H9 (cell line): Measurements from ENCODE around the gene ALG11. TPM values are rescaled to one million over a fixed set of nuclear protein-coding genes. Genes with fewer than 3 reads are reported as not detected.

ENCODE experiments used
- DNase-seq: peaks from one replicate; pipeline ENCODE4 v3.0.0-alpha.2; 2017
- H2AFZ ChIP-seq: one replicate; pipeline ENCODE4 v1.6.1; 2013; ENCODE audit warnings: mild to moderate bottlenecking, low read length, control low read depth, moderate library complexity
- H2AK5ac ChIP-seq: 2 replicates; pipeline ENCODE4 v1.6.1; 2013; ENCODE audit warnings: low read length, control low read depth, mixed read lengths; ENCODE audit not compliant: insufficient read length
- H2BK120ac ChIP-seq: one replicate; pipeline ENCODE4 v1.6.1; 2013; ENCODE audit warnings: low read depth, mild to moderate bottlenecking, low read length, control low read depth, inconsistent platforms; ENCODE audit not compliant: poor library complexity, severe bottlenecking
- H2BK12ac ChIP-seq: 2 replicates; pipeline ENCODE4 v1.6.1; 2013; ENCODE audit warnings: low read length, control low read depth, mixed read lengths, low read depth; ENCODE audit not compliant: insufficient read length
- H2BK15ac ChIP-seq: 2 replicates; pipeline ENCODE4 v1.6.1; 2013; ENCODE audit warnings: low read depth, low read length, control low read depth
- H2BK20ac ChIP-seq: one replicate; pipeline ENCODE4 v1.6.1; 2013; ENCODE audit warnings: low read depth, mild to moderate bottlenecking, low read length, control low read depth, inconsistent platforms; ENCODE audit not compliant: poor library complexity, severe bottlenecking
- H2BK5ac ChIP-seq: 2 replicates; pipeline ENCODE4 v1.6.1; 2013; ENCODE audit warnings: low read length, control low read depth, mixed read lengths; ENCODE audit not compliant: insufficient read length
- H3K14ac ChIP-seq: 2 replicates; pipeline ENCODE4 v1.6.1; 2013; ENCODE audit warnings: low read length, control low read depth; ENCODE audit not compliant: insufficient read depth
- H3K18ac ChIP-seq: 2 replicates; pipeline ENCODE4 v1.6.1; 2013; ENCODE audit warnings: low read depth, mild to moderate bottlenecking, mixed read lengths, low read length, control low read depth; ENCODE audit not compliant: insufficient read length
- H3K23ac ChIP-seq: 2 replicates; pipeline ENCODE4 v1.6.1; 2013; ENCODE audit warnings: low read length, control low read depth, mixed read lengths, low read depth; ENCODE audit not compliant: insufficient read length
- H3K23me2 ChIP-seq: 2 replicates; pipeline ENCODE4 v1.6.1; 2013; ENCODE audit warnings: low read depth, mild to moderate bottlenecking, mixed read lengths, low read length, control low read depth; ENCODE audit not compliant: insufficient read length, poor library complexity, severe bottlenecking
- H3K27ac ChIP-seq: 2 replicates; pipeline ENCODE4 v1.5.1; 2013; ENCODE audit warnings: low read length, control low read depth, mixed read lengths, low read depth; ENCODE audit not compliant: insufficient read length
- H3K27me3 ChIP-seq: 2 replicates; pipeline ENCODE4 v1.6.1; 2013; ENCODE audit warnings: low read length, control low read depth, inconsistent platforms; ENCODE audit not compliant: insufficient read depth
- H3K4ac ChIP-seq: 2 replicates; pipeline ENCODE4 v1.6.1; 2013; ENCODE audit warnings: low read depth, mild to moderate bottlenecking, control low read depth, inconsistent platforms, low read length, moderate library complexity
- H3K4me1 ChIP-seq: 2 replicates; pipeline ENCODE4 v1.6.1; 2013; ENCODE audit warnings: low read length, control low read depth, inconsistent platforms; ENCODE audit not compliant: insufficient read depth
- H3K4me2 ChIP-seq: 2 replicates; pipeline ENCODE4 v1.6.1; 2013; ENCODE audit warnings: low read length, control low read depth, mixed read lengths; ENCODE audit not compliant: insufficient read length, insufficient read depth
- H3K56ac ChIP-seq: 2 replicates; pipeline ENCODE4 v1.6.1; 2013; ENCODE audit warnings: low read depth, mild to moderate bottlenecking, mixed read lengths, low read length, control low read depth; ENCODE audit not compliant: insufficient read length
- H3K79me1 ChIP-seq: 2 replicates; pipeline ENCODE4 v1.6.1; 2013; ENCODE audit warnings: low read depth, mild to moderate bottlenecking, moderate library complexity, low read length, control low read depth, inconsistent platforms; ENCODE audit not compliant: insufficient read depth, poor library complexity, severe bottlenecking
- H3K79me2 ChIP-seq: 2 replicates; pipeline ENCODE4 v1.6.1; 2013; ENCODE audit warnings: low read length, control low read depth, inconsistent platforms; ENCODE audit not compliant: insufficient read depth
- H3K9ac ChIP-seq: 2 replicates; pipeline ENCODE4 v1.6.1; 2013; ENCODE audit warnings: low read length, control low read depth, mixed read lengths; ENCODE audit not compliant: insufficient read length; ENCODE audit errors: extremely low read depth
- H3K9me3 ChIP-seq: one replicate; pipeline ENCODE4 v1.6.1; 2013; ENCODE audit warnings: low read depth, low read length, inconsistent platforms; ENCODE audit not compliant: control insufficient read depth
- H3T11ph ChIP-seq: one replicate; pipeline ENCODE4 v1.6.1; 2013; ENCODE audit warnings: mild to moderate bottlenecking, low read length, control low read depth, inconsistent platforms
- H4K20me1 ChIP-seq: one replicate; pipeline ENCODE4 v1.6.1; 2013; ENCODE audit not compliant: control insufficient read depth, insufficient read length, insufficient read depth
- H4K5ac ChIP-seq: 2 replicates; pipeline ENCODE4 v1.6.1; 2013; ENCODE audit warnings: low read depth, mild to moderate bottlenecking, mixed read lengths, low read length, control low read depth; ENCODE audit not compliant: insufficient read length
- H4K8ac ChIP-seq: replicated peaks from 2 replicates; pipeline ENCODE4 v1.6.1; 2013; ENCODE audit warnings: low read length, control low read depth, mixed read lengths, low read depth; ENCODE audit not compliant: insufficient read length
- H4K91ac ChIP-seq: 2 replicates; pipeline ENCODE4 v1.6.1; 2013; ENCODE audit warnings: low read depth, mild to moderate bottlenecking, moderate library complexity, mixed read lengths, low read length, control low read depth; ENCODE audit not compliant: insufficient read length
- H3K27ac Mint-ChIP-seq, 3 experiments: 2 replicates in 2 of 3; 3 replicates in 1 of 3; pipeline ENCODE4 v1.8.0; 2020 to 2021; ENCODE audit warnings: mixed read lengths in 3 of 3, mild to moderate bottlenecking in 1 of 3, moderate library complexity in 1 of 3
- H3K27me3 Mint-ChIP-seq: 2 replicates; pipeline ENCODE4 v1.8.0; 2021; ENCODE audit warnings: low read depth, mild to moderate bottlenecking, moderate library complexity, mixed read lengths
- H3K36me3 Mint-ChIP-seq, 3 experiments: 2 replicates in 2 of 3; 3 replicates in 1 of 3; pipeline ENCODE4 v1.8.0; 2020 to 2021; ENCODE audit warnings: low read depth in 3 of 3, mixed read lengths in 3 of 3; ENCODE audit not compliant: insufficient read depth in 1 of 3
- H3K4me1 Mint-ChIP-seq, 2 experiments: 2 replicates each; pipeline ENCODE4 v1.8.0; 2020; ENCODE audit warnings: mixed read lengths in 2 of 2
- H3K4me3 Mint-ChIP-seq, 2 experiments: 2 replicates in 1 of 2; 3 replicates in 1 of 2; pipeline ENCODE4 v1.8.0; 2020 to 2021; ENCODE audit warnings: mild to moderate bottlenecking in 2 of 2, mixed read lengths in 2 of 2, moderate library complexity in 1 of 2
- H3K9me3 Mint-ChIP-seq, 2 experiments: 2 replicates in 1 of 2; 3 replicates in 1 of 2; pipeline ENCODE4 v1.8.0; 2020; ENCODE audit warnings: mild to moderate bottlenecking in 2 of 2, mixed read lengths in 2 of 2, moderate library complexity in 1 of 2
- WGBS: extraction: QIAGEN DNeasy Blood & Tissue Kit; methylation state at CpG from one replicate; pipeline ENCODE4 v1.1.7; 2013; ENCODE audit warnings: missing lambda C conversion rate, low lambda C conversion rate, mixed read lengths; ENCODE audit not compliant: insufficient read length; ENCODE audit errors: extremely low coverage; 5-methylcytosine and 5-hydroxymethylcytosine counted together
- total RNA-seq: library from RNA; stranded (reverse); gene quantifications from 2 replicates; pipeline ENCODE4 v1.2.1, GENCODE V29; 2021
- TF ChIP-seq, protein P1 (sequence below): fragments of 200-600 bp; sonication (generic); conservative IDR thresholded peaks from 3 replicates; pipeline ENCODE4 v1.8.0; 2021; ENCODE audit warnings: antibody characterized with exemption, mild to moderate bottlenecking

ALG11 gene
- total RNA-seq, 1 experiment from 2014 or later = 46.6 TPM

DNA sequence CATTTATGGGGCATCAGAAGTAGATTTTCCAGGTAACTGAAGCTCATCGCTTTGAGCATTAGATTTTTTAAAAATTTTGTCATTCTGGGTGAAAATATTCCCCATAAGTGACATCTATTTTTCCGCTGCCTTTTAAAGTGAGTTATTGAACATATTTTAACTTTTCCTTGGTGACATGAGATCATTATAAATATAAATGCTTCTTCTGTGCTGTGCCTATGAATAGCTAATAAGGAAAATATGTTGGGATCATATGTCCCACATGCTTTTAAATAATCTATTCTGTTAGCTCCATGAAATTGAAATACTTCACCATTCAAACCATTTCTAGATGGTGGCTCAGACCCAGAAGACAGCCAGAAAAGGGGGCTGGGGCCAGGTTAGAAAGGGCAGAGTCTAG, 15.0 kb upstream of the ALG11 start:
- Histone ChIP-seq H3K79me2 (no peaks in the 10 kb centered on the region), H3K56ac (no peak overlapping the region), H3K4me2 (no peak overlapping the region), H2BK5ac (no peak overlapping the region), H2AK5ac (no peak overlapping the region), H2AFZ (no peak overlapping the region), H2BK120ac (no peak overlapping the region), H3T11ph (no peak overlapping the region), H3K23ac (no peak overlapping the region), H3K23me2 (no peaks in the 10 kb centered on the region), H3K4ac (no peak overlapping the region), H3K27me3 (no peaks in the 10 kb centered on the region), H4K8ac (no peak overlapping the region), H4K20me1 (no peaks in the 10 kb centered on the region), H3K79me1 (no peaks in the 10 kb centered on the region), H3K18ac (no peak overlapping the region), H2BK12ac (no peak overlapping the region), H2BK20ac (no peak overlapping the region), H3K4me1 (peaks cover 8% of the 10 kb centered on the region; the same call in 1 of the 2 replicates), H3K9me3 (no peaks in the 10 kb centered on the region), H3K27ac (no peak overlapping the region), H4K5ac (no peak overlapping the region), H3K14ac (no peak overlapping the region), H2BK15ac (no peak overlapping the region), H4K91ac (no peak overlapping the region), H3K9ac (no peak overlapping the region)
- Mint-ChIP-seq H3K36me3 (no peaks in the 10 kb centered on the region; a peak in 1 of 7 replicates), H3K9me3 (no peaks in the 10 kb centered on the region), H3K4me1 (peaks cover 54 to 61% of the 10 kb centered on the region in 2 experiments), H3K27ac (no peak overlapping the region), H3K27me3 (peaks cover 1% of the 10 kb centered on the region; the same call in 1 of the 2 replicates), H3K4me3 (no peak overlapping the region)
- no CpG with 5 or more reads among the region's 2 CpGs for whole genome bisulfite sequencing
- no peak for DNase-seq
- TF ChIP-seq, protein P1, sequence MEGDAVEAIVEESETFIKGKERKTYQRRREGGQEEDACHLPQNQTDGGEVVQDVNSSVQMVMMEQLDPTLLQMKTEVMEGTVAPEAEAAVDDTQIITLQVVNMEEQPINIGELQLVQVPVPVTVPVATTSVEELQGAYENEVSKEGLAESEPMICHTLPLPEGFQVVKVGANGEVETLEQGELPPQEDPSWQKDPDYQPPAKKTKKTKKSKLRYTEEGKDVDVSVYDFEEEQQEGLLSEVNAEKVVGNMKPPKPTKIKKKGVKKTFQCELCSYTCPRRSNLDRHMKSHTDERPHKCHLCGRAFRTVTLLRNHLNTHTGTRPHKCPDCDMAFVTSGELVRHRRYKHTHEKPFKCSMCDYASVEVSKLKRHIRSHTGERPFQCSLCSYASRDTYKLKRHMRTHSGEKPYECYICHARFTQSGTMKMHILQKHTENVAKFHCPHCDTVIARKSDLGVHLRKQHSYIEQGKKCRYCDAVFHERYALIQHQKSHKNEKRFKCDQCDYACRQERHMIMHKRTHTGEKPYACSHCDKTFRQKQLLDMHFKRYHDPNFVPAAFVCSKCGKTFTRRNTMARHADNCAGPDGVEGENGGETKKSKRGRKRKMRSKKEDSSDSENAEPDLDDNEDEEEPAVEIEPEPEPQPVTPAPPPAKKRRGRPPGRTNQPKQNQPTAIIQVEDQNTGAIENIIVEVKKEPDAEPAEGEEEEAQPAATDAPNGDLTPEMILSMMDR = no peak
